Peyer's patch (tissue), 4 donors: ENCODE measurements around the gene ALDH4A1. TPM values are rescaled to one million over a fixed set of nuclear protein-coding genes. Genes with fewer than 3 reads are reported as not detected.

Experiments used
- DNase-seq, 3 donors: peaks; one replicate each; pipeline ENCODE4 v3.0.0-alpha.2; 2017 to 2019
- H3K27ac ChIP-seq, 4 donors: fragments of 200-600 bp; sonication (generic); one replicate each; pipeline ENCODE4 v1.5.1; 2016 to 2019
- H3K27me3 ChIP-seq, 2 donors: fragments of 200-600 bp; sonication (generic); one replicate each; pipeline ENCODE4 v1.5.1; 2019
- H3K36me3 ChIP-seq, 3 donors: fragments of 200-600 bp; sonication (generic); one replicate each; pipeline ENCODE4 v1.5.1; 2016 to 2019
- H3K4me1 ChIP-seq, 4 donors: fragments of 200-600 bp; sonication (generic); one replicate each; pipeline ENCODE4 v1.5.1; 2016 to 2019
- H3K4me3 ChIP-seq, 4 donors: fragments of 200-600 bp; sonication (generic); 1 replicate in 3 of 4; 2 replicates in 1 of 4; pipeline ENCODE4 v1.5.1; 2016 to 2019; ENCODE audit warnings: mild to moderate bottlenecking in 1 of 4
- H3K9me3 ChIP-seq, 4 donors: fragments of 200-600 bp; sonication (generic); one replicate each; pipeline ENCODE4 v1.5.1; 2016 to 2019; ENCODE audit warnings: mild to moderate bottlenecking in 1 of 4
- POLR2A ChIP-seq, 2 donors: fragments of 450-650 bp; IDR thresholded peaks; one replicate each; pipeline ENCODE4 v1.5.1; 2017; ENCODE audit warnings: antibody characterized with exemption in 2 of 2, mild to moderate bottlenecking in 2 of 2, moderate library complexity in 2 of 2
- total RNA-seq, 4 donors: library from RNA; depleted of rRNA; stranded (reverse); fragments of >200 nt; gene quantifications; one replicate each; pipeline ENCODE4 v1.1.0, GENCODE V29; 2016
- TF ChIP-seq, protein P1 (sequence below), 6 experiments: fragments of 450-650 bp in 4 of 6; fragments of 200-600 bp in 2 of 6; sonication (generic) in 1 of 6; IDR thresholded peaks; one replicate each; pipeline ENCODE4 v1.5.1; 2017 to 2019; ENCODE audit warnings: antibody characterized with exemption in 6 of 6, mild to moderate bottlenecking in 3 of 6, moderate library complexity in 1 of 6

ALDH4A1 gene
- total RNA-seq, 4 donors from 2014 or later, result 2.8 to 5.8 (median 4.1) TPM

DNA sequence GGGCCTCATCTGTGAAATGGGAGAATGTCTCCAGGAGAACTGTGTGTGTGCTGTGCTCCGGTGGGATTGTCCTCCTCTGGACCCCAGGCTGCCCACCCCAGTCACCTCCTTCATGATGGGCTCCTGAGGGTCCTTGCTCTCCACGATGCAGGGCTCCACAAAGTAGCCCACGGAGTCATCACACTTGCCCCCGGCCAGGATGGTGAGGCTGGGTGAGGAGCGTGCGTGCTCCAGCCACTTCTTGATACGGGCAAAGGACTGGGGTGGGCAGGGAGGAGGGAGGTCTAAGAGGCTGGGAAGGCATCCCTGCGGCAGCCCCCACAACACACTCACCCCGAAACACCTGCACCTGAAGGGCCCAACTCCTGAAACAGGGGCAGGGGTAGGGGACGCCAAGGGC lies 26.1 kb downstream of the ALDH4A1 start:
- Histone ChIP-seq H3K9me3 (no peaks in the 10 kb centered on the region), H3K4me3 (no peak overlapping the region), H3K27me3 (no peaks in the 10 kb centered on the region), H3K4me1 (peaks cover 0 to 7% (median 0%) of the 10 kb centered on the region in 4 donors), H3K36me3 (no peaks in the 10 kb centered on the region), H3K27ac (no peak overlapping the region)
- no peak for DNase-seq
- TF ChIP-seq, protein P1, sequence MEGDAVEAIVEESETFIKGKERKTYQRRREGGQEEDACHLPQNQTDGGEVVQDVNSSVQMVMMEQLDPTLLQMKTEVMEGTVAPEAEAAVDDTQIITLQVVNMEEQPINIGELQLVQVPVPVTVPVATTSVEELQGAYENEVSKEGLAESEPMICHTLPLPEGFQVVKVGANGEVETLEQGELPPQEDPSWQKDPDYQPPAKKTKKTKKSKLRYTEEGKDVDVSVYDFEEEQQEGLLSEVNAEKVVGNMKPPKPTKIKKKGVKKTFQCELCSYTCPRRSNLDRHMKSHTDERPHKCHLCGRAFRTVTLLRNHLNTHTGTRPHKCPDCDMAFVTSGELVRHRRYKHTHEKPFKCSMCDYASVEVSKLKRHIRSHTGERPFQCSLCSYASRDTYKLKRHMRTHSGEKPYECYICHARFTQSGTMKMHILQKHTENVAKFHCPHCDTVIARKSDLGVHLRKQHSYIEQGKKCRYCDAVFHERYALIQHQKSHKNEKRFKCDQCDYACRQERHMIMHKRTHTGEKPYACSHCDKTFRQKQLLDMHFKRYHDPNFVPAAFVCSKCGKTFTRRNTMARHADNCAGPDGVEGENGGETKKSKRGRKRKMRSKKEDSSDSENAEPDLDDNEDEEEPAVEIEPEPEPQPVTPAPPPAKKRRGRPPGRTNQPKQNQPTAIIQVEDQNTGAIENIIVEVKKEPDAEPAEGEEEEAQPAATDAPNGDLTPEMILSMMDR (IDR thresholded peaks at IDR 0.05), result no peak
- no peak for TF ChIP-seq POLR2A (IDR thresholded peaks at IDR 0.05)

- TF ChIP-seq, protein P1 (IDR thresholded peaks at IDR 0.05), result no peak
- no peak for TF ChIP-seq POLR2A (IDR thresholded peaks at IDR 0.05)
- H3K36me3 ChIP-seq, result no peaks in the 10 kb centered on the region
- DNase-seq, result no peak
- no peaks in the 10 kb centered on the region for H3K27me3 ChIP-seq
- H3K9me3 ChIP-seq, result no peaks in the 10 kb centered on the region
- no peak overlapping the region for H3K4me3 ChIP-seq
- H3K27ac ChIP-seq, result no peak overlapping the region
- peaks cover 0 to 7% (median 0%) of the 10 kb centered on the region in 4 donors for H3K4me1 ChIP-seq
Observed at GRCh38 chr1:18875796-18876128, 26.6 kb downstream of the ALDH4A1 start.

DNA sequence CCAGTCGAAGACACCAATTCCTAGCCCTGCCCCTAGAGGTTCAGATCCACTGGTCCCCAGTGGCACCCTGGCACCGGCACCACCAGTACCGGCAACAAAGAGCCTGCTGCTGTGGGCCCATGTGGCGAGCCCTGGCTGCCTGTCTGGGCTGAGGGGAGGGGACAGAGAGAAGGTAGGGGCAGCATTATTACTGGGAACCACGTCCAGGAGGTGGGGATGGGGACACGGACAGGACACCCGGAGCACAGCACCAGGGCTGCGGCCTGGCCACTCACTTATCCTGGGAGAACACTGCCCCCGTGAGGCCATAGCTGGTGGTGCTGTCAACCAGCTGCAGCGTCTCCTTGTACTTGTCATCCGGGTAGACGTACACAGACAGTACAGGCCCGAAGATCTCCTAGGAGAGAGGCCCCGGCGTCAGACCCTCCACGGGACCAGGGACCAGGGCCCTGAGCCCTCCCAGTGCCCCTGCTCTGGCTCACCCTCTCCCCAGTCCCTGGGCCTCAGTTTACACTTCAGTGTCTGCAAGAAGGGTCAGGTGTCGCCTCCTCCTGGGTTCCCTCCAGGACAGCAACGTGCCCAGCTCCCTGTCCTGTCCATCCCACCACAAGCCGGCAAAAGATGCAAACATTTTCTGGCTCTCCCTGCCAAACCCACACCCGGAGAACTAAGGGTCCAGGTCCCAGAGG lies 27.1 kb downstream of the ALDH4A1 start:
- Histone ChIP-seq H3K36me3 (no peaks in the 10 kb centered on the region), H3K27ac (no peak overlapping the region), H3K4me1 (peaks cover 0 to 7% (median 0%) of the 10 kb centered on the region in 4 donors), H3K4me3 (no peak overlapping the region), H3K27me3 (no peaks in the 10 kb centered on the region), H3K9me3 (no peaks in the 10 kb centered on the region)
- TF ChIP-seq POLR2A (IDR thresholded peaks at IDR 0.05), result no peak
- TF ChIP-seq, protein P1 (IDR thresholded peaks at IDR 0.05), result peak; percentile 26 to 81 (median 74)
- DNase-seq, result peak; percentile 64 to 89 (median 88)

GRCh38 chr1:18874600-18874999 lies 27.8 kb downstream of the ALDH4A1 start:
- H3K36me3 ChIP-seq, result no peaks in the 10 kb centered on the region
- H3K4me1 ChIP-seq, result peaks cover 0 to 7% (median 0%) of the 10 kb centered on the region in 4 donors
- peak in 1 of 3 donors; percentile 73 for DNase-seq
- H3K9me3 ChIP-seq, result no peaks in the 10 kb centered on the region
- H3K27me3 ChIP-seq, result no peaks in the 10 kb centered on the region
- no peak overlapping the region for H3K27ac ChIP-seq
- H3K4me3 ChIP-seq, result no peak overlapping the region
- TF ChIP-seq, protein P1 (IDR thresholded peaks at IDR 0.05), result no peak
- TF ChIP-seq POLR2A (IDR thresholded peaks at IDR 0.05), result no peak

GRCh38 chr1:18874036-18874435 lies 28.3 kb downstream of the ALDH4A1 start:
- H3K27me3 ChIP-seq, result no peaks in the 10 kb centered on the region
- peaks cover 0 to 7% (median 0%) of the 10 kb centered on the region in 4 donors for H3K4me1 ChIP-seq
- H3K36me3 ChIP-seq, result no peaks in the 10 kb centered on the region
- no peak overlapping the region for H3K27ac ChIP-seq
- TF ChIP-seq POLR2A (IDR thresholded peaks at IDR 0.05), result no peak
- TF ChIP-seq, protein P1 (IDR thresholded peaks at IDR 0.05), result no peak
- no peak for DNase-seq
- H3K4me3 ChIP-seq, result no peak overlapping the region
- H3K9me3 ChIP-seq, result no peaks in the 10 kb centered on the region
